A549 treated with AZD9567 at 1 μM for 4 hours (cell line): ENCODE results near the gene SNHG17. TPM values are rescaled to one million over a fixed set of nuclear protein-coding genes. Genes with fewer than 3 reads are reported as not detected.

ENCODE experiments used
- total RNA-seq: library from RNA; stranded (reverse); fragments of 200-300 nt; extraction: Qiagen RNA extraction; gene quantifications from 5 replicates; pipeline ENCODE4 v1.2.3, GENCODE V29; 2022; ENCODE audit not compliant: insufficient read depth

The SNHG17 gene
- 161 to 196 TPM (median 191 TPM) in 5 replicates for total RNA-seq

DNA sequence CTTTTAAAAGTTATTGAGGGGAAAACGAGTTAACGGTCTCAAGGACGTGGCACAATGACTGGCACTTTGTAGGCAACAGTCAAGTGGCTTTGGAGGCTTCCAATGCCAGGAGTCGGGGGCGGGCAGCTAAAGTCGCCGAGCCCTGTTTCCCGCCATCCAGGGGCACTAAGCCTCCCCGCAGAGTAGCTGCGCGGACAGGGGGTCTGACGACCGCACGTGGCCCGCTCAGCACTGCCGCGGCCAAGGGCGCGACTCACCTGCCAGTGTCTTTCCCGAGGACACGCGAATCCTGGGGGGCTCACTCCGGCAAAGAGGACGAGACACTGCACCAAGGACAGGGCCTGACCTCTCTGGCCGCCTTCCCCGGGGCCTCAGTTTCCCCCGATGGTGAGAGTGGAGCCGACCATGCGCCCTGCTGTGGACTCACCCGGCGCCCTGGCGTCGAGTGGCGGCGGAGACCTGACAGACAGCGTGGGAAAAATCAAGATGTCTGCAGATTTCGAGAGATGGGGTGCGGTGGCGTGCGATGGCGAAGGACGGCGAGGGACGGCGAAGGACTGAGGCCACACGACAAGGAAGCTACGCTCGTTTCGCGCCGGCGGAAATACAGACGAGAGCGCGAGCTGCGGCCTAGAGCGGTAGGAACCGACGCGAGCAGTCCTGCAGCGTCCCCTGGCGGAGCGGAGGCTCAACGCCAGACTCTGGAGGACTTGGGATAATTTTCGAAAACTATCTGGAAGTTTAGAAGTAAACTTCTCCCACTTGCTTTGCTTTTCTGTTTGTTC is at the start of gene SNHG17:
Gene SNHG17, minus strand, starts transcription at position 559 of the 785 bp plus-strand sequence.

DNA sequence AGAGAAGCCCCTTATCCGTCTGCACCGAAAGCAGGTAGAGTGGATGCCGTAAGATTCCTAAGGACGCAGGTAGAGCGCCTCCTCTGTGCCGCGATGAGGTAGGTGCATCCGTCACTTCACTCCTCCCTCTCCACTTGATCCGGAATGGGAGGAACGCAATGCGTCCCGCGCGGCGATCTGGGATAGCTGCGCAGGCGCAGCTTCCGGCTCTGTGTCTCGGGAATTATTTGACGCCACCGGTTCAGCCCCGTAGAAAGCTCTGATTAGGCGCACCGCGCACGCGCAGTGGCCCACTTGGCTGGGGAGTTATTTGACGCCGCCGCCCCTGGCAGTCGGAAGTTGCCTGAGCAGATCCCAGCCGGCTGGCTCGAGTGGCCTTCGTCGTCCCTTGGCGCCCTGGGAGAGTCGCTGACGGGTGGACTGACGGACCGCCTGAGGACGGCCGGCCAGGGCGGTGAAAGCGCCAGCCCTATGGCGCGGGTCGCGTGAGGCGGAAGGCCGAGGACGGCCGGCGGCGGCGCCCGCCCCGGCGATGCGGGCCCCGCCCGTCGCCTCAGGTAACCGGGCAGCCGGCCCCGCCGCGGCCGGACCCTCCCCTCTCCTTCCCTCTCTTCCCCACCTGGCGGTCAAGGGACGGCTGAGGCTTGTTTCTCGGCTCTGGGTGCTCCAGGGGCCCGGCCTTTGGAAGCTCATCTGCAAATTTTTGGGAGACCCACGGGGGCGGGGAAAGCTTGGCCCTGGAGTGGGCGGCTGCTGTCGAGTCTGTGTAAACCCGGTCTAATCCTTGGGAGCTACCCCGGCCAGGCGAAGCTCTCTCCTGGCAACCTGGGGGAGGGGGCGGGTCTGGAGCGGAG is 37.6 kb upstream of the SNHG17 start, which contains the start of gene RALGAPB:
Gene RALGAPB, plus strand, starts transcription at position 331 of the 854 bp plus-strand sequence. CDS start 15,590 bp downstream, outside the sequence.

Other genes with a start within 250 kb of the SNHG17 start
- gene KIAA1755, start 174.6 kb downstream of the SNHG17 start, total RNA-seq: 0.05 to 0.15 TPM (median 0.12 TPM) in 4 of 5 replicates, not detected in the other
- not detected in 5 replicates for gene BPI, start 131.2 kb downstream of the SNHG17 start, total RNA-seq
- 0.87 to 1.4 TPM (median 1.4 TPM) in 5 replicates for gene LBP, start 88.8 kb downstream of the SNHG17 start, total RNA-seq
- 13.1 to 25.1 TPM (median 17.8 TPM) in 5 replicates for gene RALGAPB, start 37.5 kb upstream of the SNHG17 start, total RNA-seq
- not detected in 5 replicates for gene ADIG, start 145.9 kb upstream of the SNHG17 start, total RNA-seq
- 0.05 to 0.12 TPM (median 0.08 TPM) in 4 of 5 replicates, not detected in the other for gene ARHGAP40, start 166.5 kb upstream of the SNHG17 start, total RNA-seq